ENCODE results near the gene MBNL2. TPM values are rescaled to one million over a fixed set of nuclear protein-coding genes. Genes with fewer than 3 reads are reported as not detected.

MBNL2 gene
- total RNA-seq, 1 experiment from 2014 or later = 17.8 TPM

- ChIA-PET POLR2A (ENCODE audit: unreplicated experiment) (no interaction called here), CTCF (no interaction called here)
- no peaks in the 10 kb centered on the region for H4K20me1 ChIP-seq (ENCODE audit: low read length)
- no peaks in the 10 kb centered on the region for H3K79me2 ChIP-seq (ENCODE audit: low read length)
- H3K27ac ChIP-seq (ENCODE audit: low read length) = no peak overlapping the region
- H3K9me3 ChIP-seq (ENCODE audit: low read length) = no peaks in the 10 kb centered on the region
- no peak overlapping the region for H3K9ac ChIP-seq (ENCODE audit: low read length)
- H3K36me3 ChIP-seq (ENCODE audit: low read depth, low read length) = no peaks in the 10 kb centered on the region
- H3K9me2 ChIP-seq (replicated peaks; ENCODE audit: low read length) = no peaks in the 10 kb centered on the region
- H3K4me1 ChIP-seq (ENCODE audit: insufficient read depth, low read length) = 0 out of 2 replicates have a peak, but pooled peaks cover 4% of the 10 kb centered on the region
- no peak overlapping the region for H2AFZ ChIP-seq (ENCODE audit: low read length)
- no peak for TF ChIP-seq CTCF (conservative IDR thresholded peaks at IDR 0.05; ENCODE audit: low read depth, low read length)
- TF ChIP-seq EZH2 (IDR thresholded peaks at IDR 0.05; ENCODE audit: low read length, unreplicated experiment) = no peak
- no peak for TF ChIP-seq EZH2phosphoT487 (IDR thresholded peaks at IDR 0.05; ENCODE audit: borderline replicate concordance, low read length)
- intact Hi-C loops (cut with micrococcal nuclease) = no loop called here
- DNase-seq = peak; percentile 11
- no peak overlapping the region for H3K4me3 ChIP-seq (ENCODE audit: low read length)
- H3K4me2 ChIP-seq (ENCODE audit: low read length) = no peak overlapping the region
- 0 out of 2 replicates have a peak, but pooled peaks cover 3% of the 10 kb centered on the region for H3K27me3 ChIP-seq (ENCODE audit: low read length)
- H3F3A ChIP-seq (ENCODE audit: low read length, unreplicated experiment) = no peaks in the 10 kb centered on the region
- ATAC-seq = peak; percentile 76
- BruUV-seq (replicated peaks) = no TSS peak
Observed at GRCh38 chr13:97403893-97404750, 182.0 kb downstream of the MBNL2 start.

DNA sequence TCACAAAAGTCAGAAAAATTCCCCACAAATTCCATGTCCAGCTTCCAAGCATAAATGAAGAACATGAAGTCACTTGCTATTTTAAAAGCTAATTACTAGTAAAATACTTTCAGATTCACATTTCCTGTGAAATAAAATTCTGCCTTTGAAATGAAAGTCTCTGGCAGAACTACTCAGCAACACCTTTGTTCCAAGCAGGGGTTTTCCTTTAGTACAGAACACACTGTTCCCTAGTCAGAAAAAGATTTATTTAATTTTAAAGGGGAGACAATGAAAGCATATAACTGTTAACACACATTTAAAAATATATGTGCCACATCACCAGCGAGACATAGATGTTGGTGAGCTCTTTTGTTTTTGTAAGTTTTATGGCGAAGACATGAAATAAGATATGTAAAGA lies 185.4 kb downstream of the MBNL2 start:
- ATAC-seq (no peak), DNase-seq (no peak)
- ChIA-PET CTCF (no interaction called here), POLR2A (ENCODE audit: unreplicated experiment) (no interaction called here)
- H3K36me3 ChIP-seq (ENCODE audit: low read depth, low read length) = no peaks in the 10 kb centered on the region
- H3F3A ChIP-seq (ENCODE audit: low read length, unreplicated experiment) = no peaks in the 10 kb centered on the region
- no peaks in the 10 kb centered on the region for H3K79me2 ChIP-seq (ENCODE audit: low read length)
- intact Hi-C loops (cut with micrococcal nuclease) = no loop called here
- no peak overlapping the region for H2AFZ ChIP-seq (ENCODE audit: low read length)
- H3K9me2 ChIP-seq (replicated peaks; ENCODE audit: low read length) = no peaks in the 10 kb centered on the region
- H3K27ac ChIP-seq (ENCODE audit: low read length) = no peak overlapping the region
- no peak for TF ChIP-seq EZH2phosphoT487 (IDR thresholded peaks at IDR 0.05; ENCODE audit: borderline replicate concordance, low read length)
- no peak for TF ChIP-seq EZH2 (IDR thresholded peaks at IDR 0.05; ENCODE audit: low read length, unreplicated experiment)
- no peak for TF ChIP-seq CTCF (conservative IDR thresholded peaks at IDR 0.05; ENCODE audit: low read depth, low read length)
- 0 out of 2 replicates have a peak, but pooled peaks cover 4% of the 10 kb centered on the region for H3K4me1 ChIP-seq (ENCODE audit: insufficient read depth, low read length)
- no peak overlapping the region for H3K4me2 ChIP-seq (ENCODE audit: low read length)
- H4K20me1 ChIP-seq (ENCODE audit: low read length) = no peaks in the 10 kb centered on the region
- H3K9me3 ChIP-seq (ENCODE audit: low read length) = no peaks in the 10 kb centered on the region
- no TSS peak for BruUV-seq (replicated peaks)
- H3K27me3 ChIP-seq (ENCODE audit: low read length) = peaks cover 9% of the 10 kb centered on the region; the same call in 1 of the 2 replicates
- H3K9ac ChIP-seq (ENCODE audit: low read length) = no peak overlapping the region
- H3K4me3 ChIP-seq (ENCODE audit: low read length) = no peak overlapping the region

GRCh38 chr13:97408938-97409337 lies 186.8 kb downstream of the MBNL2 start:
- Histone ChIP-seq H2AFZ (ENCODE audit: low read length) (no peak overlapping the region), H3K9me3 (ENCODE audit: low read length) (no peaks in the 10 kb centered on the region), H3K9me2 (replicated peaks; ENCODE audit: low read length) (no peaks in the 10 kb centered on the region), H3K27me3 (ENCODE audit: low read length) (peaks cover 9% of the 10 kb centered on the region; the same call in 1 of the 2 replicates), H3K9ac (ENCODE audit: low read length) (no peak overlapping the region), H3K4me3 (ENCODE audit: low read length) (no peak overlapping the region), H3K4me2 (ENCODE audit: low read length) (no peak overlapping the region), H4K20me1 (ENCODE audit: low read length) (no peaks in the 10 kb centered on the region), H3K36me3 (ENCODE audit: low read depth, low read length) (no peaks in the 10 kb centered on the region), H3K4me1 (ENCODE audit: insufficient read depth, low read length) (0 out of 2 replicates have a peak, but pooled peaks cover 4% of the 10 kb centered on the region), H3K79me2 (ENCODE audit: low read length) (no peaks in the 10 kb centered on the region), H3K27ac (ENCODE audit: low read length) (no peak overlapping the region), H3F3A (ENCODE audit: low read length, unreplicated experiment) (no peaks in the 10 kb centered on the region)
- ATAC-seq = no peak
- ChIA-PET POLR2A (ENCODE audit: unreplicated experiment) (no interaction called here), CTCF (no interaction called here)
- BruUV-seq (replicated peaks) = no TSS peak
- TF ChIP-seq CTCF (conservative IDR thresholded peaks at IDR 0.05; ENCODE audit: low read depth, low read length) = no peak
- TF ChIP-seq EZH2phosphoT487 (IDR thresholded peaks at IDR 0.05; ENCODE audit: borderline replicate concordance, low read length) = no peak
- no peak for TF ChIP-seq EZH2 (IDR thresholded peaks at IDR 0.05; ENCODE audit: low read length, unreplicated experiment)
- DNase-seq = no peak
- intact Hi-C loops (cut with micrococcal nuclease) = no loop called here

Data from PC-3 (cell line).